ENCODE data around the gene GDPD2.

DNA sequence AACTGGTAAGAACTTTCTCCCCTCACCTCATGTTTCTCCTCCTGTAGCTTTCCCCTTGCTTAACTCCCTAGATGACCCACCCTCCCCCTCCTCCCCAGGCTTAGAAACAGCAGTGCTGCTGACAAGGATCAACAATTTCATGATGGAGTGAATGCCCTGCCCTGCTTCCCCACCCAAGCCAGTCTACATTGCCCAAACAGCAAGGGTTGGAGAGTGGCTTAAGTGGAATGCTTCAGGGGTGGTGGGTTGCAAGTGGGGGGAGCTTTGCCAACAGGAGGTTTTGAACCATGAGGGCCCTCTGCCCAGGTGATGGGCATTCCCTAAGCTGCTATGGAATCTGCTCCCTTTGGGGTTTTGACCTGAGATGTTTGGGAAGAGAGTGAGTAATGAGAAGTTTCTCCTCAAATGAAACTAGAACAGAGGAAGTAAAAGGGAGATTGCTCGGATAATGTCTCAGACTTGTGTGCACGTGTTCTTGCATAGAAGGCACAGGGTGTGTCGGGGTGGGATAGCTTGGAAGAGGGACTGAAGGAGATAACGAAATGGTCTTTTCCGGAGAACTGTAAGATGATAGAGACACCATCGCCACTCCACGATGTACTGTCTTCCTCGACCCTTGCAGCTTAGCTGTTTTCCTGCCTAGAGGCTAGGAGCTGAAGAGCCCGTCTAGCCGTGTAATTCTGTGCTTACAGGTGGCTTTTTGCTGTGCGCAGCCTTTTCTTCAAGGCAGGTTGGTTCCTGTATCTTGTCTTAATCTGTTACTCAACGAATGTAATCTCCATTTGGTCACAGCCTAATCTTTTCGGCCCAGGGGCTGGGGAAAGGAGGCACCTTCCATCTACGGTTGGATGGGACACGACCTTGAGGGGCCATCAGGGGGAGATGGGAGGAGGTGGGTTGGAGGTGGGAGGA, 10.1 kb downstream of the GDPD2 start:
- TF ChIP-seq, protein P1, sequence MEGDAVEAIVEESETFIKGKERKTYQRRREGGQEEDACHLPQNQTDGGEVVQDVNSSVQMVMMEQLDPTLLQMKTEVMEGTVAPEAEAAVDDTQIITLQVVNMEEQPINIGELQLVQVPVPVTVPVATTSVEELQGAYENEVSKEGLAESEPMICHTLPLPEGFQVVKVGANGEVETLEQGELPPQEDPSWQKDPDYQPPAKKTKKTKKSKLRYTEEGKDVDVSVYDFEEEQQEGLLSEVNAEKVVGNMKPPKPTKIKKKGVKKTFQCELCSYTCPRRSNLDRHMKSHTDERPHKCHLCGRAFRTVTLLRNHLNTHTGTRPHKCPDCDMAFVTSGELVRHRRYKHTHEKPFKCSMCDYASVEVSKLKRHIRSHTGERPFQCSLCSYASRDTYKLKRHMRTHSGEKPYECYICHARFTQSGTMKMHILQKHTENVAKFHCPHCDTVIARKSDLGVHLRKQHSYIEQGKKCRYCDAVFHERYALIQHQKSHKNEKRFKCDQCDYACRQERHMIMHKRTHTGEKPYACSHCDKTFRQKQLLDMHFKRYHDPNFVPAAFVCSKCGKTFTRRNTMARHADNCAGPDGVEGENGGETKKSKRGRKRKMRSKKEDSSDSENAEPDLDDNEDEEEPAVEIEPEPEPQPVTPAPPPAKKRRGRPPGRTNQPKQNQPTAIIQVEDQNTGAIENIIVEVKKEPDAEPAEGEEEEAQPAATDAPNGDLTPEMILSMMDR (IDR thresholded peaks at IDR 0.05): no peak
- no peak for TF ChIP-seq POLR2A (IDR thresholded peaks at IDR 0.05)

Data from lower leg skin (tissue), 3 donors.